HTERT RPE-1 (cell line): ENCODE measurements around the gene CCDC102A.

Source experiments
- in situ Hi-C: fragments of 300-500 bp; cut with MboI; formaldehyde crosslinking; loops from 4 replicates; pipeline ENCODE4 v1.14.3; 2020; ENCODE audit warnings: low sequenced_read_pairs

The CCDC102A gene

GRCh38 chr16:57525761-57526160 lies 10.6 kb downstream of the CCDC102A start:
- in situ Hi-C loops = no loop called here

GRCh38 chr16:57522960-57523359 lies 13.4 kb downstream of the CCDC102A start:
- in situ Hi-C loops = no loop called here

- in situ Hi-C loops = no loop called here
Measured at GRCh38 chr16:57519796-57520360, 16.5 kb downstream of the CCDC102A start.

GRCh38 chr16:57518922-57519321 lies 17.4 kb downstream of the CCDC102A start:
- in situ Hi-C loops = no loop called here

DNA sequence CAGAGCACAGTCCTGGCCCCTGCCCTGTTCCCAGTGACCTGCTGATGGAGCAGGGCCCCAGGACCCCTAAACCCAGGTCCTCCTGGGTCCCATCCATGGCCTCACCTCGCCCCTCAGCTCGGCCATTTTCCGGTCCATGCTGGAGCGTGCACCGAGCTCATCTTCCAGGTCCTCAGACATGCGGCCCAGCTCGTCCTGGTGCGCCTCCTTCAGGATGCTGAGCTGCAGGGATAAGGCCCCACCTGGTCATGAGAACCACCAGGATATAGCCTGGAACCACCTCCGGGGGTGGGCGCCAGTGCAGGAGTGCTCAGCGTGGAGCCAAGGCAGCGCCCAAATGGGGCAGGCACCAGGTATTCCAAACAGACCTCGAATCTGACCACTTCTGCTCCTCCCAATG lies 17.9 kb downstream of the CCDC102A start:
- in situ Hi-C loops = no loop called here

DNA sequence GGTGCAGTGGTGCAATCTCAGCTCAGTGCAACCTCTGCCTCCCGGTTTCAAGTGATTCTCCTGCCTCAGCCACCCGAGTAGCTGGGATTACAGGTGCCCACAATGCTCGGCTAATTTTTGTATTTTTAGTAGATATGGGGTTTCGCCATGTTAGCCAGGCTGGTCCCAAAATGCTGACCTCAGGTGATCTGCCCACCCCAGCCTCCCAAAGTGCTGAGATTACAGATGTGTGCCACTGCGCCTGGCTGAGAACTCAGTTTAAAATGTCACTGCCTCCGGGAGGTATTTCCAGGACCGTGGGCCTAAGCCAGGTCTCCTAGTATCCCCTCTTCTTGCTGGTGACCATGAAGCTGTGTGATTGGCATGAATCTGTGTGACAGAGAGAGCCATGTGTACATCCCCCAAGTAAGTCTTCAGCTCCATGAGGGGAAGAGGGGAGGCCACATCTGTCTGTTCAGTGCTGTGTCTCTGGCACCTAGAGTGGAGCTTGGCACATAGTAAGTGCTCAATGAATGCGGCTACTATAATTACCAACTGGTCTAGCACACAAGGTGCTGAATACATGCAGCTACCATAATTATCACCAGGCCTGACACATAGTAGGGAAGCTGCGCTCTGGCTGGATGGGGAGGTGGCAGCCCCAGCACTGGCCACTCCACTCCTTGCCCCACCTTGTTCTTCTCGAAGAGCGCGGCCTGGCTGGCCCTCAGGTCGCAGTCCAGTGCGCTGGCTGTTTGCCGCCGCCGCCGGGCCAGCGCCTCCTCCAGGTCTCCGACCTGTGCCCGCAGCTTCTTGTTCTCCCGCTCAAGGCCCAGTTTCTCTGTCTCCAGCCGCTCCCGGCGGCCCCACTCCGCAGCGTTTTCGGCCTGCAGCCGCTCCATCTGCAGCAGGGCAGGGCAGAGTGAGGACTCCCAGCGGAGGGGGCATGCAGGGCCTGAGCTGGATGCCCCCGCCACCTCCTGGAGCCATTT lies 18.7 kb downstream of the CCDC102A start:
- in situ Hi-C loops = no loop called here

DNA sequence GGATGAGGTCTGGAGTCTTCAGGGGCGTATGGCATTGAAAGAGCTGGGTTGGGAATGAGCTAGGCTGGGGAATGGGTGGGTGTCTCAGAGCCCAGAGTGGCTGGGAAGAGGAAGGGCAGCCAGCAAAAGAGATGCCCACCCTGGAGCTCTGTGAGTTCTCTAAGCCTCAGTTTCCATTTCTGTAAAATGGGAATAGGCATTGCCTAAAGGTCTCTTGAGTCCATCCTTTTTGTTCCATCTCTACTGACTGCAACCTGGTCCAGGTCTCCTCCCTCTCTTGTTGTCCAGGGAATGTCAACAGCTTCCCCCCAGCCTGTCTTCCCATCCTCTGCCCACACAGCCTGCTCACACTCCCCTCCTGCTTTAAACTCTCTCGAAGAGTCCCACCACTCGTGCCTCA lies 19.6 kb downstream of the CCDC102A start:
- in situ Hi-C loops = no loop called here

GRCh38 chr16:57516176-57516725 lies 20.1 kb downstream of the CCDC102A start:
- in situ Hi-C loops = no loop called here

DNA sequence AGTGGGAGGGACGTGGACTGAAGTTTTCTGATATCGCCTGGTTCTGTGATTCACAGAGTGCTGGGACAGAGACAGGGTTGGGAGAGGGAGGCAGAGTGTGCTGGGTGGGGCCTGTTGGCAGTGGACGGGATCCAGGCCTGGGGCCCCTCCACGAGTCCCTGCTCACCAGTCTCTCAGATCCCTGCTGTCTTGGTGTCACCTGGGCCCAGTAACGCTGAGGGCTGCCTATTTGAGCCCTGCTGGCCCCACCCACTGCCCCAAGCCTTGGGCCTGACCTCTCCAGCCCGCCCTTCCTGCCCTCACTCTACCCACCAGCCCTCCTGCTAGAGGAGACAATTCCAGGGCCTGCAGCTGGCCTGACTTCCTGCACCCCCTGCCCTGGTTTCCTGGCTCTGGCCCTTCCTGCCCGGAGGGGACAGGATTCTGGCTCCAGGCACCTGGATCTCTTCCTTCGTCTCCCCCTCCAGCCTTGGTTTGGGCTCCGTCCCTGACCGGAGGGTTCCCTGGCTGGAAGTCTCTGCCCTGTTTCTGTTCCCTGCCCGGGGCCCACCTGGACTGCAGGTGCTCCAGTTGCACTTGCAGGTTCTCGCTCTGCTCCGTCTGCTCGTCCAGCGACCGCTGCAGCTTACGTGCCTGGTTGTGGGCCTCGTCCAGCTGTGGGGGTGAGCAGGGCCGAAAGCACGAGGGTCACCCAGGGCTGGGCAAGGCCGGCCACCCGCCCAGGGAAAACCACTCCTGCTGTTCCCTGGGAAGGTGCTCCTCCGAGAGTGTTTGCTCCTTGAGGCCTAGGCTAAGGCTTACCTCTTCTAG lies 21.4 kb downstream of the CCDC102A start:
- in situ Hi-C loops = no loop called here

DNA sequence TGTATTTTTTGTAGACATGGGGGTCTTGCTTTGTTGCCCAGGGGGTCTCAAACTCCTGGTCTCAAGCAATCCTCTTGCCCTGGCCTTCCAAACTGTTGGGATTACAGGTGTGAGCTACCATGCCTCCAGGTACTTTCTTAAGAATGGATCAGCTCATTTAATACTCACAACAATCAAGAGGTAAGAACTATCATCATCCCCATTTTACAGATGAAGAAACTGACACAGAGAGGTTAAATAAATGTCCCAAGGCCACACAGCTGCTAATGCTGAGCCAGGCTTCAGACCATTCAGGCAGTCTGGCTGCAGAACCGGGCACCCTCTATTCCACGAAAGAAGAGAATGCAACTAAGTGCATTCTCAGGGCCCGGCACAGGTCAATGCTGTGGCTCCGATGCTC lies 22.0 kb downstream of the CCDC102A start:
- in situ Hi-C loops = no loop called here

GRCh38 chr16:57513371-57514102 lies 22.8 kb downstream of the CCDC102A start:
- in situ Hi-C loops = no loop called here

- in situ Hi-C loops = no loop called here
Measured at GRCh38 chr16:57512296-57513001, 23.9 kb downstream of the CCDC102A start.

GRCh38 chr16:57510016-57510871 lies 26.1 kb downstream of the CCDC102A start:
- in situ Hi-C loops = no loop called here

GRCh38 chr16:57509231-57509923 lies 27.0 kb downstream of the CCDC102A start:
- in situ Hi-C loops = no loop called here

DNA sequence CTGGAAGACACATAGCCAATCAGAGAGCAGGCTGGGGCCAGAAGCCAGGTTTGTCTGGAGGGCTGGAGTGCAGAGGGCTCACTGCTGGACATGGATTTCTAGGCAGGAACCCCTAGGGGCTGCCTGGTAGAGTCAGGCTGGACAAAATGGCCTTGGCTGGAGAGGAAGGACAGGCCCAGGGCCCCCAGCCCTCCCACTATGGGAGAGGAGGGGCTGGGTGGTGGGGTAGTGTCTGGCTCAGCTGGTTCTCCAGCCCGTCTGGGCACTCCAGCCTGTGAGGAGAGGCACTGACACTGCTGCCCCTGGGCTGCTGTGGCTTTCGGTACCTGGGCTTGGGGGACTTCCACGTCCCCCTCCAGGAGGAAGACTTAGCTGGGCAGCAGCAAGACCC lies 28.3 kb downstream of the CCDC102A start:
- in situ Hi-C loops = no loop called here

DNA sequence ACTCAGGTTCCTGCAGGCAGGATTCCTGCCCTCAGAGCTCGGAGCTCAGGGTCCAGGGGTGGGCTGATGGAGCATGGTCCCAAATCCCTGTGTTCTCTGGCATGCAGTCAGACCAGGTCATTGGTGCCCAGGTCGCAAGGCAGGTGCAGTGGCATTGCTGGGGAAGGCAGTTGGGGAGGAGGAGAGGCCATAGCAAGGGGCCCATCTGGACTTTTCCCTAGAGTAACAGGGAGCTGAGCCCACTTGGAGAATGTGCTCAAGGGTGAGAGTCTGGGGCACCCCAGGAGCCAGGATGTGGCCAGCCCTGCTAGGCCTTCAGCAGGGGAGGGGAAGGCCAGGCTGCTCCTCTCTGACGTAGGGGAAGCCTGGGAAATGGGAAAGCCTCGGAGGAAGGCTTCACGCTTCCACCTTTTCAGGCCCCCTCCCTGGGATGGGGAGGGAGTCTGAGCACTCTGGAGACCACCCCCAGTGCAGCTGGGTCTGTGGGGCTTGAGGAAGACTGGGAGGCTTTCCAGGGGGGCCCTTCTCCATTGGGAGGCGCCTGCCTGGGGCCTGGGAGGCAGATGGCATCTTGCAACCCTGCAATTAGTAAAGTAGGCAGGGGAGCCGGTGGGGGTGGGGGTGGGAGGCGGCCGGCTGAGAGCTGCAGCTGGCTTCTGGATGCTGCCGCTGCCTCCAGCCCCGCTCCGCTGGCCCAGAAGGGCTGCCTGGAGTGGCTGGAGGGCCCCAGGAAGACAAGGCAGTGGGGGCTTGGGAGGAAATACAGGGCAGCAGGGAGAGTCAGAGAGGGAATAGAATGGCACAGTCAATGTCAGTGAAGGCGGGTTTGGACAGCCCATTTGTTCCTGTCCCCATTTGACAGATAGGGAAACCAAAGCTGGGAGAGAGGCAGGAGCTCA lies 29.0 kb downstream of the CCDC102A start:
- in situ Hi-C loops = no loop called here

DNA sequence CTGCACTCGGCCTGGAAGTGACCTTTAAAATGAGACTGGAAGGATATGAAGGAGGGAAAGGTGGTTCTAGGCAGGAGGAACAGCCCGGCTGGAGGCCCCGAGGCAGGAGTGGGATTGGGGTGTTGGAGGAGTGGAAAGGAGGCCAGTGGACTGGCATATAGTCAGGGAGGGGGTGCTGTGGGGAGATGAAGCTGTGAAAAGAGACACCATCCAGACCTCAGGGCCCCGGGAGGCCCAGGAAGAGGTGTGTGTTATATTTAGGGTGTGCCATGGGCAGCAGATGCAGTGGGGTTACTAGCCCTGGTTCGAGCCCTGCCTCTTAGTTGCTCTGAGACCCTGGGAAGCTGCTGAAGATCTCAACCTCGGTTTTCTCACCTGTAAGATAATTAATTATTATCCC lies 31.2 kb downstream of the CCDC102A start:
- in situ Hi-C loops = no loop called here
